Stimulated activated CD4-positive, alpha-beta T cell treated with anti-CD3 and anti-CD28 coated beads, TNF-alpha, amount 100 ng/mL, for 48 hours (primary cell): Measurements from ENCODE around the gene RGMA.
A peak's percentile ranks its signal among the peaks of the same experiment; 100 is the strongest.
"Not testable (repeated sequence)": the region's sequence is repeated elsewhere in the genome, so short reads cannot be mapped to it uniquely, and the experiment has no call there.

Source experiments
- DNase-seq, 3 donors: peaks; one replicate each; pipeline ENCODE4 v3.0.0-alpha.2; 2020; ENCODE audit warnings: low read depth in 3 of 3

RGMA gene

GRCh38 chr15:93048426-93048721 lies 40.6 kb downstream of the RGMA start:
- DNase-seq = no peak

GRCh38 chr15:93047621-93048425 lies 41.2 kb downstream of the RGMA start:
- no peak for DNase-seq

- no peak for DNase-seq
These were observed 42.3 kb downstream of the RGMA start for GRCh38 chr15:93046721-93047120.

- no peak for DNase-seq
These were observed 42.9 kb downstream of the RGMA start for GRCh38 chr15:93046120-93046519.

- DNase-seq = no peak
These were observed 43.7 kb downstream of the RGMA start for GRCh38 chr15:93045191-93045785.

GRCh38 chr15:93044301-93045190 lies 44.5 kb downstream of the RGMA start:
- DNase-seq = no peak

- DNase-seq = no peak
These were observed 45.2 kb downstream of the RGMA start for GRCh38 chr15:93043621-93044300.

GRCh38 chr15:93042691-93043378 lies 46.2 kb downstream of the RGMA start:
- DNase-seq = no peak

- no peak for DNase-seq
These were observed 46.8 kb downstream of the RGMA start for GRCh38 chr15:93042211-93042610.

GRCh38 chr15:93041159-93041547 lies 47.9 kb downstream of the RGMA start:
- DNase-seq = no peak

GRCh38 chr15:93040288-93041158 lies 48.5 kb downstream of the RGMA start:
- DNase-seq = no peak

- not testable (repeated sequence) for DNase-seq
These were observed 49.3 kb downstream of the RGMA start for GRCh38 chr15:93039562-93040287.

- no peak for DNase-seq
These were observed 50.9 kb downstream of the RGMA start for GRCh38 chr15:93037820-93038705.

- DNase-seq = no peak
These were observed 51.8 kb downstream of the RGMA start for GRCh38 chr15:93036951-93037819.

- DNase-seq = peak; percentile 21 to 49 (median 23)
These were observed 52.8 kb downstream of the RGMA start for GRCh38 chr15:93035953-93036810.

- DNase-seq = no peak
These were observed 53.7 kb downstream of the RGMA start for GRCh38 chr15:93035092-93035915.
